GM12878 (cell line): Measurements from ENCODE around the gene GALNT3. TPM values are rescaled to one million over a fixed set of nuclear protein-coding genes. Genes with fewer than 3 reads are reported as not detected.

ENCODE experiments used
- ATAC-seq: fragments of 200-7000 bp; cut with Tn5 transposase; 3 replicates; pipeline ENCODE4 v1.9.1; 2020; ENCODE audit warnings: mild to moderate bottlenecking, moderate library complexity
- BruUV-seq: library from RNA; stranded (reverse); fragments of 400-500 nt; replicated peaks from 2 replicates; lab custom pipeline; 2021; lab: Mats Ljungman, UMichigan
- CTCF ChIA-PET: fragments of 300-600 bp; sonication (Branson Sonifier 250); formaldehyde crosslinking; extraction: SDS; loops from one replicate; lab custom pipeline; 2021; ENCODE audit warnings: inconsistent platforms; lab: Yijun Ruan, JAX
- POLR2A ChIA-PET: fragments of 350-600 bp; formaldehyde crosslinking; extraction: SDS; loops from one replicate; lab custom pipeline; 2021; ENCODE audit warnings: inconsistent platforms; lab: Charles Lee
- RAD21 ChIA-PET: fragments of 300-600 bp; sonication (Branson Sonifier 250); formaldehyde crosslinking; loops from one replicate; lab custom pipeline; 2023; ENCODE audit warnings: antibody characterized with exemption; ENCODE audit not compliant: unreplicated experiment; lab: Charles Lee
- SMC1A ChIA-PET: fragments of 300-600 bp; sonication (Branson Sonifier 250); formaldehyde crosslinking; loops from one replicate; lab custom pipeline; 2023; ENCODE audit not compliant: unreplicated experiment, uncharacterized antibody; lab: Charles Lee
- DNase-seq: peaks from one replicate; pipeline ENCODE4 v3.0.0-alpha.2; 2011; ENCODE audit warnings: low read depth, low spot score
- FAIRE-seq: peaks from 3 replicates; lab custom pipeline; 2011; peaks lifted over from hg19 to GRCh38; lab: Jason Lieb, UNC
- H2AFZ ChIP-seq: 2 replicates; pipeline ENCODE4 v1.6.0; 2011; ENCODE audit warnings: low read depth, low read length, control low read depth; ENCODE audit not compliant: control insufficient read depth
- H3K27ac ChIP-seq: 2 replicates; pipeline ENCODE4 v1.5.1; 2011; ENCODE audit warnings: control low read depth; ENCODE audit not compliant: control insufficient read depth, insufficient read depth
- H3K27me3 ChIP-seq, 2 experiments: replicated peaks in 1 of 2; 2 replicates each; pipeline versions ENCODE4 v1.6.0 to v1.6.1; 2011; ENCODE audit warnings: low read length in 1 of 2; ENCODE audit not compliant: control insufficient read depth in 2 of 2, insufficient read depth in 2 of 2
- H3K36me3 ChIP-seq, 2 experiments: 2 replicates each; pipeline ENCODE4 v1.5.1; 2011; ENCODE audit warnings: low read length in 1 of 2; ENCODE audit not compliant: control insufficient read depth in 2 of 2, insufficient read depth in 2 of 2
- H3K4me1 ChIP-seq: 2 replicates; pipeline ENCODE4 v1.6.1; 2011; ENCODE audit warnings: mild to moderate bottlenecking, low read length, moderate library complexity, mixed read lengths; ENCODE audit not compliant: control insufficient read depth, insufficient read depth
- H3K4me2 ChIP-seq: 2 replicates; pipeline ENCODE4 v1.6.0; 2011; ENCODE audit warnings: control low read depth; ENCODE audit not compliant: control insufficient read depth, insufficient read depth
- H3K4me3 ChIP-seq: fragments of 200-600 bp; sonication (generic); 2 replicates; pipeline ENCODE4 v1.5.1; 2016
- H3K79me2 ChIP-seq: 2 replicates; pipeline ENCODE4 v1.6.0; 2011; ENCODE audit warnings: low read length; ENCODE audit not compliant: control insufficient read depth, insufficient read depth
- H3K9ac ChIP-seq: 2 replicates; pipeline ENCODE4 v1.8.0; 2011; ENCODE audit warnings: low read length, control low read depth, mixed read lengths; ENCODE audit not compliant: control insufficient read depth, insufficient read depth
- H3K9me3 ChIP-seq: replicated peaks from 3 replicates; pipeline ENCODE4 v1.5.1; 2011; ENCODE audit warnings: mild to moderate bottlenecking, low read length; ENCODE audit not compliant: control insufficient read depth, insufficient read depth
- H4K20me1 ChIP-seq: 2 replicates; pipeline ENCODE4 v1.6.0; 2011; ENCODE audit not compliant: control insufficient read depth, insufficient read depth
- E2F4 ChIP-seq: IDR thresholded peaks from 2 replicates; pipeline ENCODE4 v1.6.1; 2012; ENCODE audit warnings: low read depth, low read length, improper control_type of control experiment
- EZH2 ChIP-seq: IDR thresholded peaks from 2 replicates; pipeline ENCODE4 v1.6.1; 2012; ENCODE audit warnings: low read depth, mild to moderate bottlenecking, control low read depth, inconsistent platforms, low read length, borderline replicate concordance; ENCODE audit not compliant: control insufficient read depth
- IKZF2 ChIP-seq, 2 experiments: fragments of 450-650 bp; IDR thresholded peaks; 2 replicates each; pipeline ENCODE4 v1.6.1; 2017; ENCODE audit warnings: mild to moderate bottlenecking in 2 of 2, moderate library complexity in 2 of 2
- LARP7 ChIP-seq: fragments of 450-650 bp; IDR thresholded peaks from 2 replicates; pipeline ENCODE4 v1.6.1; 2017; ENCODE audit warnings: mild to moderate bottlenecking
- NFYA ChIP-seq: IDR thresholded peaks from 2 replicates; pipeline ENCODE4 v1.6.1; 2011; ENCODE audit warnings: low read depth, mild to moderate bottlenecking, low read length, improper control_type of control experiment, borderline replicate concordance
- RAD21 ChIP-seq: IDR thresholded peaks from 2 replicates; pipeline ENCODE4 v1.6.1; 2011; ENCODE audit warnings: mild to moderate bottlenecking, low read depth, low read length, moderate library complexity; ENCODE audit not compliant: insufficient read depth
- TAF1 ChIP-seq: IDR thresholded peaks from 2 replicates; pipeline ENCODE4 v1.6.1; 2011; ENCODE audit warnings: mild to moderate bottlenecking, low read depth, low read length, borderline replicate concordance
- WGBS: methylation state at CpG from one replicate; pipeline ENCODE4 v1.1.6; 2016; ENCODE audit warnings: low lambda C conversion rate; ENCODE audit not compliant: insufficient replicate concordance, insufficient coverage; ENCODE audit errors: missing lambda C conversion rate; 5-methylcytosine and 5-hydroxymethylcytosine counted together
- in situ Hi-C: fragments of 300-500 bp; cut with MboI; formaldehyde crosslinking; loops from 9 replicates; pipeline ENCODE4 v1.14.3; 2018; ENCODE audit warnings: mixed read lengths
- intact Hi-C: fragments of 100-400 bp; cut with micrococcal nuclease; formaldehyde crosslinking; loops from one replicate; pipeline ENCODE4 v1.14.2; 2022; ENCODE audit not compliant: unreplicated experiment
- polyA plus RNA-seq, 11 experiments: library from polyadenylated mRNA; depleted of rRNA in 4 of 11; unstranded in 6 of 11; stranded (reverse) in 5 of 11; fragments of >200 nt; fragmentation: Nextera tagmentation in 4 of 11; fragmentation: Illumina TruSeq in 1 of 11; extraction: Ambion mirVana in 4 of 11; extraction: Trizol in 1 of 11; gene quantifications; 1 replicate in 1 of 11; 2 replicates in 10 of 11; pipeline versions ENCODE4 v1.2.1 to v1.2.3, GENCODE V29; 2011 to 2016; ENCODE audit warnings: inconsistent platforms in 2 of 11, missing spikeins in 2 of 11, low read depth in 1 of 11
- total RNA-seq, 4 experiments: library from RNA; depleted of rRNA in 3 of 4; stranded (reverse); fragments of >200 nt in 3 of 4; fragmentation: Illumina TruSeq in 1 of 4; extraction: Trizol in 1 of 4; gene quantifications; 2 replicates each; pipeline versions ENCODE4 v1.2.1 to v1.2.3, GENCODE V29; 2013 to 2021

The GALNT3 gene
- total and polyA plus RNA-seq, 10 of the 15 experiments (the other 5 are each of a cell fraction or from before 2014, with no cell fraction given) = 0.53 to 3.7 (median 1.1) TPM

- POLR2A ChIA-PET = no interaction called here
- no peak overlapping the region for H3K9ac ChIP-seq
- DNase-seq (no peak), ATAC-seq (no peak), FAIRE-seq (no peak)
- WGBS = 45% methylated on average over 1 of the region's 1 CpG
- H3K79me2 ChIP-seq = no peaks in the 10 kb centered on the region
- H3K27ac ChIP-seq = no peak overlapping the region
- SMC1A ChIA-PET = no interaction called here
- H3K4me2 ChIP-seq = no peak overlapping the region
- no peaks in the 10 kb centered on the region for H3K27me3 ChIP-seq
- no peaks in the 10 kb centered on the region for H3K4me1 ChIP-seq
- CTCF ChIA-PET = no interaction called here
- no peak overlapping the region for H3K4me3 ChIP-seq
- intact Hi-C loops (no loop called here), in situ Hi-C loops (no loop called here)
- no peaks in the 10 kb centered on the region for H3K9me3 ChIP-seq
- BruUV-seq = no TSS peak
- no peaks in the 10 kb centered on the region for H4K20me1 ChIP-seq
- H2AFZ ChIP-seq = no peak overlapping the region
- TF ChIP-seq IKZF2 (IDR thresholded peaks at IDR 0.05) (no peak), NFYA (no peak), TAF1 (no peak), RAD21 (no peak), LARP7 (no peak), EZH2 (no peak), E2F4 (no peak)
- RAD21 ChIA-PET = no interaction called here
- no peaks in the 10 kb centered on the region for H3K36me3 ChIP-seq
Observed at GRCh38 chr2:165843351-165843750, 49.3 kb upstream of the GALNT3 start.
